ENCODE data around the gene PREB. TPM values are rescaled to one million over a fixed set of nuclear protein-coding genes. Genes with fewer than 3 reads are reported as not detected.

Gene PREB
- total and polyA plus RNA-seq, 4 donors: 25.8 to 66.8 (median 43.5) TPM

DNA sequence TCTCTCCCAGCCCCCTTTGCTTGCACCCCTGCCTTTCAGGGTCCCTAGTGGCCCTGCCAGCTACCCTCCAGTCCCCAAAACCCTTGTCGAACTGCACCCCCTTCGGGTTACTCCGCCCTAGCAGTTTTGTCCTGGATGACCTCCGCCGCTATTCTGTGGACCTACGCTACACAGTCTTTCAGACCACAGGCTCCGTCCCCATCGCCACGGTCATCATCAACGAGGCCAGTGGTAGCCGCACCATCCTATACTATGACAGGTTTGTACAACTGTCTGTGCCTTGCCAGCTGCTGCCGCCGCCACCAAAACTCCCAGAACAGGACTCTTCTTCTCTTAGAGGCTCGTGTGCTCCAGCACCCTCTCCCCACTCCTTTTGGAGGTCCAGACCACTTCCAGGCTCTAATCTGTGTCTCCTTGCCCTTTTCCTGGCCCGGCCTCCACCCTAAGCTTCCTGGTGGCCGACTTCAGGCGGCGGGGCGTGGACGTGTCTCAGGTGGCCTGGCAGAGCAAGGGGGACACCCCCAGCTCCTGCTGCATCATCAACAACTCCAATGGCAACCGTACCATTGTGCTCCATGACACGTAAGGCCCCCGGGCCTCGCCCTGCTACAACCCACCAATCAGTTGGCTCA lies 40.0 kb downstream of the PREB start:
- TF ChIP-seq CTCF (IDR thresholded peaks at IDR 0.05; ENCODE audit: control extremely low read depth, extremely low read depth): no peak
- ATAC-seq (ENCODE audit: insufficient read depth, low FRiP score) (no peak), DNase-seq (no peak)
- peaks cover 0 to 10% (median 7%) of the 10 kb centered on the region in 5 donors for H3K4me1 ChIP-seq (ENCODE audit: control insufficient read depth in 5 of 5, insufficient read depth in 5 of 5, low read length in 5 of 5)
- H3K36me3 ChIP-seq (ENCODE audit: control insufficient read depth in 4 of 4, insufficient read depth in 4 of 4, low read length in 4 of 4): peaks cover 0 to 4% (median 0%) of the 10 kb centered on the region in 4 donors
- WGBS, 2 donors: 94 to 96% methylated on average over 24 of the region's 24 CpGs
- H3K9ac ChIP-seq (ENCODE audit: insufficient read depth in 1 of 2, low read length in 2 of 2): no peak overlapping the region
- H3K4me3 ChIP-seq: no peak overlapping the region
- no peaks in the 10 kb centered on the region for H3K9me3 ChIP-seq (ENCODE audit: control insufficient read depth in 4 of 4, insufficient read depth in 3 of 4, low read length in 3 of 4)
- no peaks in the 10 kb centered on the region for H3K27me3 ChIP-seq (ENCODE audit: control insufficient read depth in 3 of 3, insufficient read depth in 3 of 3, low read length in 2 of 3)
- H3K27ac ChIP-seq (ENCODE audit: low read depth in 1 of 2, low read length in 1 of 2): no peak overlapping the region

- WGBS, 2 donors: 89 to 94% methylated on average over 6 of the region's 6 CpGs
- H3K27me3 ChIP-seq (ENCODE audit: control insufficient read depth in 3 of 3, insufficient read depth in 3 of 3, low read length in 2 of 3): no peaks in the 10 kb centered on the region
- H3K9ac ChIP-seq (ENCODE audit: insufficient read depth in 1 of 2, low read length in 2 of 2): no peak overlapping the region
- no peak overlapping the region for H3K4me3 ChIP-seq
- no peak for DNase-seq
- TF ChIP-seq CTCF (IDR thresholded peaks at IDR 0.05; ENCODE audit: control extremely low read depth, extremely low read depth): no peak
- H3K4me1 ChIP-seq (ENCODE audit: control insufficient read depth in 5 of 5, insufficient read depth in 5 of 5, low read length in 5 of 5): peaks cover 0 to 10% (median 7%) of the 10 kb centered on the region in 5 donors
- no peak for ATAC-seq (ENCODE audit: insufficient read depth, low FRiP score)
- no peaks in the 10 kb centered on the region for H3K9me3 ChIP-seq (ENCODE audit: control insufficient read depth in 4 of 4, insufficient read depth in 3 of 4, low read length in 3 of 4)
- H3K27ac ChIP-seq (ENCODE audit: low read depth in 1 of 2, low read length in 1 of 2): no peak overlapping the region
- peaks cover 0 to 4% (median 0%) of the 10 kb centered on the region in 4 donors for H3K36me3 ChIP-seq (ENCODE audit: control insufficient read depth in 4 of 4, insufficient read depth in 4 of 4, low read length in 4 of 4)
Observed at GRCh38 chr2:27093430-27094352, 40.7 kb downstream of the PREB start.

- 76 to 85% methylated on average over 10 of the region's 10 CpGs for WGBS, 2 donors
- Histone ChIP-seq H3K27me3 (ENCODE audit: control insufficient read depth in 3 of 3, insufficient read depth in 3 of 3, low read length in 2 of 3) (no peaks in the 10 kb centered on the region), H3K36me3 (ENCODE audit: control insufficient read depth in 4 of 4, insufficient read depth in 4 of 4, low read length in 4 of 4) (peaks cover 0 to 4% (median 0%) of the 10 kb centered on the region in 4 donors), H3K9me3 (ENCODE audit: control insufficient read depth in 4 of 4, insufficient read depth in 3 of 4, low read length in 3 of 4) (no peaks in the 10 kb centered on the region), H3K9ac (ENCODE audit: insufficient read depth in 1 of 2, low read length in 2 of 2) (no peak overlapping the region), H3K27ac (ENCODE audit: low read depth in 1 of 2, low read length in 1 of 2) (no peak overlapping the region), H3K4me1 (ENCODE audit: control insufficient read depth in 5 of 5, insufficient read depth in 5 of 5, low read length in 5 of 5) (peaks cover 0 to 10% (median 7%) of the 10 kb centered on the region in 5 donors), H3K4me3 (no peak overlapping the region)
- ATAC-seq (ENCODE audit: insufficient read depth, low FRiP score): no peak
- TF ChIP-seq CTCF (IDR thresholded peaks at IDR 0.05; ENCODE audit: control extremely low read depth, extremely low read depth): no peak
- DNase-seq: no peak
Observed at GRCh38 chr2:27092696-27093429, 41.6 kb downstream of the PREB start.

Measured in lung (tissue), 12 donors.